Medulla oblongata (tissue), 1 donor: ENCODE results near the gene LRRC8C.

Source experiments
- DNase-seq: peaks from one replicate; pipeline ENCODE4 v3.0.0-alpha.2; 2015; ENCODE audit errors: extremely low spot score

Gene LRRC8C

GRCh38 chr1:89633248-89633799, 404 bp downstream of the LRRC8C start:
- peak; percentile 43 for DNase-seq

- peak; percentile 43 for DNase-seq
Observed at GRCh38 chr1:89633800-89634625, 1.1 kb downstream of the LRRC8C start.

GRCh38 chr1:89635825-89636815, 3.2 kb downstream of the LRRC8C start:
- DNase-seq, result no peak

- no peak for DNase-seq
Observed at GRCh38 chr1:89637496-89637895, 4.6 kb downstream of the LRRC8C start.

- DNase-seq, result no peak
Observed at GRCh38 chr1:89640440-89640839, 7.5 kb downstream of the LRRC8C start.

- no peak for DNase-seq
Observed at GRCh38 chr1:89641781-89642180, 8.9 kb downstream of the LRRC8C start.

- no peak for DNase-seq
Observed at GRCh38 chr1:89643577-89643976, 10.7 kb downstream of the LRRC8C start.

GRCh38 chr1:89644119-89644814, 11.3 kb downstream of the LRRC8C start:
- DNase-seq, result no peak

GRCh38 chr1:89646259-89646658, 13.3 kb downstream of the LRRC8C start:
- no peak for DNase-seq

GRCh38 chr1:89649783-89650182, 16.9 kb downstream of the LRRC8C start:
- no peak for DNase-seq

GRCh38 chr1:89652373-89652772, 19.5 kb downstream of the LRRC8C start:
- DNase-seq, result no peak

GRCh38 chr1:89657886-89658285, 25.0 kb downstream of the LRRC8C start:
- DNase-seq, result no peak

GRCh38 chr1:89659322-89660081, 26.6 kb downstream of the LRRC8C start:
- no peak for DNase-seq

GRCh38 chr1:89660224-89661061, 27.5 kb downstream of the LRRC8C start:
- no peak for DNase-seq

GRCh38 chr1:89665941-89666340, 33.0 kb downstream of the LRRC8C start:
- no peak for DNase-seq

GRCh38 chr1:89666640-89667039, 33.7 kb downstream of the LRRC8C start:
- no peak for DNase-seq

- no peak for DNase-seq
Observed at GRCh38 chr1:89667691-89668090, 34.8 kb downstream of the LRRC8C start.

- no peak for DNase-seq
Observed at GRCh38 chr1:89668961-89669360, 36.0 kb downstream of the LRRC8C start.

- no peak for DNase-seq
Observed at GRCh38 chr1:89669441-89669840, 36.5 kb downstream of the LRRC8C start.

- DNase-seq, result peak; percentile 25
Observed at GRCh38 chr1:89670163-89670562, 37.2 kb downstream of the LRRC8C start.
